Measurements from ENCODE around the gene ZFTA.

ZFTA gene

GRCh38 chr11:63795066-63795465, 26.5 kb upstream of the ZFTA start:
- TF ChIP-seq CTCF (IDR thresholded peaks at IDR 0.05; ENCODE audit: low read depth, low read length, missing control alignments) = no peak
- H3K4me3 ChIP-seq (replicated peaks; ENCODE audit: low read depth, low read length) = no peak overlapping the region
- no peak for DNase-seq (ENCODE audit: extremely low read depth, low read depth)

DNA sequence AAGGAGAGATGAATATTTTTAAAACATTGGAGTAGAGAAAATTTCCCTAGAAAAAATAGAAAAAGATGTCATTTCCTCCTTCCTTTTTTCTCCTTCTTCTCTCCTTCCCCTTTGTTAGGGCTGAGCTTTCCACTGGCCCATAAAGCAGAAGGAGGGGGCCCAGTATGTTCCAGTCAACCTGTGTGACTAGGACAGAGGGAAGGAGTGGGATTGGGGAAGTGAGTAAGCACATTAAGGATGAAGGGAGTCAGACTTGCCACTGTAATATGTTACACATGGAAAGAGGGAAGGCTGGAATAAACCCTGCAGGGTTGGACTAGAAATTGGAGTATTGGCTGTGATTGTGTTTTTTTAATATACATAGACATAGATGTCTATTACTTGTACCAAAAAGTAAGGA, 24.6 kb upstream of the ZFTA start:
- DNase-seq (ENCODE audit: extremely low read depth, low read depth) = no peak
- no peak for TF ChIP-seq CTCF (IDR thresholded peaks at IDR 0.05; ENCODE audit: low read depth, low read length, missing control alignments)
- no peak overlapping the region for H3K4me3 ChIP-seq (replicated peaks; ENCODE audit: low read depth, low read length)

DNA sequence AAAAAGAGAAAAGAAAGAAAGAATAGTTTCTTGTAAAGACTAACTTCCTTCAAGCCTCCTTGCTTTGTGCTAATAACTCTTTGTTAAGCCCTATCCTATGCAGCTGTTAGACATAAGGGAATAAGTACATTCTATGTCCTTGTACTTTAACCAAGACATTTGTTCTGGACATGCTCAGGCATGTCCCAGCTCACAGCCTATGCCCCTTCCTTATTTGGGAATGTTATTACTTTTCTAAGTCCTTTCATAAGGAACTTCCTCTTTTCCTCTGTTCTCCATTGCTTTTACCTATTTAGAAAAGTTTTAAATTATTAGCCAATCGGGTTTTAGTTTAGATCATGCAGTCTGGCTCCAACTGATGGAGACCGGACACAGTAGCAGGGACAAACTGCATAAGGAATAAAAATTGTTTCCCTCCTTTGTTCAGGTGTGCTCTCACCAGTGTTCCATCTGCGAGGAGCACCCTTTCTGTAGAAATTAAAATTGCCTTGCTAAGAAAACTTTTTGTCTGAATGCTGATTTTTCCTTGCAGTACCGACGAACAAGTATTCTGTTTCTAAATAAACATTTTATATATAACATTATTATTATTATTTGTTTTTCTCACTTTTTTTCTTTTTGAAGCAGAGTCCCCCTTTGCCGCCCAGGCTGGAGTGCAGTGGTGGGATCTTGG, 23.1 kb upstream of the ZFTA start:
- TF ChIP-seq CTCF (IDR thresholded peaks at IDR 0.05; ENCODE audit: low read depth, low read length, missing control alignments) = no peak
- no peak for DNase-seq (ENCODE audit: extremely low read depth, low read depth)
- no peak overlapping the region for H3K4me3 ChIP-seq (replicated peaks; ENCODE audit: low read depth, low read length)

DNA sequence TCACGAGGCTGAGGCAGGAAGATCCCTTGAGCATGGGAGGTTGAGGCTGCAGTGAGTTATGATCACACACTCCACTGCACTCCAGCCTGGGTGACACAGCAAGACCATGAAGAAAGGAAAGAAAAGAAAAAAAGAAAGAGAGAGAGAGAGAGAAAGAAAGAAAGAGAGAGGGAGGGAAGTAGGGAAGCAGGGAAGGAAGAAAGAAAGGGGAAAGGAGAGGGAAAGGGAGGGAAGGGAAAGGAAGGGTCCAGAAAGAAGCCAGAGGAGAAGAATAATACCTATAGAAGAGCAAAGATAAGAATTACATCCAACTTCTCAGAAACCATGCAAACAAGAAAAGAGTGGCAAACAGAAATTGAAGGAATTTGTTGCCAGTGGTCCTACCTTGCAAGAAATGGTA, 17.2 kb upstream of the ZFTA start:
- DNase-seq (ENCODE audit: extremely low read depth, low read depth) = no peak
- no peak overlapping the region for H3K4me3 ChIP-seq (replicated peaks; ENCODE audit: low read depth, low read length)
- no peak for TF ChIP-seq CTCF (IDR thresholded peaks at IDR 0.05; ENCODE audit: low read depth, low read length, missing control alignments)

GRCh38 chr11:63783925-63784592, 15.5 kb upstream of the ZFTA start:
- no peak for TF ChIP-seq CTCF (IDR thresholded peaks at IDR 0.05; ENCODE audit: low read depth, low read length, missing control alignments)
- H3K4me3 ChIP-seq (replicated peaks; ENCODE audit: low read depth, low read length) = no peak overlapping the region
- DNase-seq (ENCODE audit: extremely low read depth, low read depth) = no peak

DNA sequence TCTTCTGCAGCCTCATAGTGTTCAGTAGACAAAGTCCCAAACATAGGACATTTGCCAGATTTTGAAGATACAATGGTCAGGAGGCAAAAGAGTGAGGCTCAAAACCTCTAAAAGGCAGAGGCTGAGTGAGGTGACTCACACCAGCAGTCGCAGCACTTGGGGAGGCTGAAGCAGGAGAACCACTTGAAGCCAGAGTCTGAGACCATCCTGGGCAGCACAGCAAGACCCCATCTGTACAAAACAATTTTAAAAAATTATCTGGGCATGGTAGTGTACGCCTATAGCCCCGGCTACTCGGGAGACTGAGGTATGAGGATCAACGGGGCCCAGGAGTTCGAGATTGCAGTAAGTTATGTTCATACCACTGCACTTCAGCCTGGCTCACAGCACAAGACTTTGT, 14.2 kb upstream of the ZFTA start:
- no peak for TF ChIP-seq CTCF (IDR thresholded peaks at IDR 0.05; ENCODE audit: low read depth, low read length, missing control alignments)
- no peak overlapping the region for H3K4me3 ChIP-seq (replicated peaks; ENCODE audit: low read depth, low read length)
- no peak for DNase-seq (ENCODE audit: extremely low read depth, low read depth)
